Neural cell (in vitro differentiated cells): ENCODE measurements around the gene WWC1. TPM values are rescaled to one million over a fixed set of nuclear protein-coding genes. Genes with fewer than 3 reads are reported as not detected.

ENCODE experiments used
- H2AFZ ChIP-seq: fragments of 200-600, 300-800 bp; sonication (generic), shearing (Covaris generic); 2 replicates; pipeline ENCODE4 v1.6.0; 2014; ENCODE audit warnings: low read depth, mild to moderate bottlenecking, antibody characterized with exemption, low read length, moderate library complexity
- H3F3A ChIP-seq: fragments of 200-600 bp; shearing (Covaris generic); 2 replicates; pipeline ENCODE4 v1.6.1; 2016; ENCODE audit warnings: mild to moderate bottlenecking, moderate library complexity, mixed read lengths, antibody characterized with exemption, low read length; ENCODE audit not compliant: insufficient read depth, poor library complexity, severe bottlenecking
- H3K27ac ChIP-seq: fragments of 200-600, 300-800 bp; sonication (generic), shearing (Covaris generic); 2 replicates; pipeline ENCODE4 v1.5.1; 2014; ENCODE audit warnings: mild to moderate bottlenecking, low read length, moderate library complexity
- H3K27me3 ChIP-seq: fragments of 300-800, 200-600 bp; sonication (generic), shearing (Covaris generic); 2 replicates; pipeline ENCODE4 v1.6.0; 2014; ENCODE audit warnings: mild to moderate bottlenecking, low read depth, low read length, moderate library complexity; ENCODE audit not compliant: insufficient read depth
- H3K36me3 ChIP-seq: fragments of 300-800, 200-600 bp; sonication (generic), shearing (Covaris generic); 2 replicates; pipeline ENCODE4 v1.5.1; 2014; ENCODE audit warnings: mild to moderate bottlenecking, antibody characterized with exemption, low read length, moderate library complexity; ENCODE audit not compliant: insufficient read depth
- H3K4me2 ChIP-seq: fragments of 300-800, 200-600 bp; sonication (generic), shearing (Covaris generic); 2 replicates; pipeline ENCODE4 v1.6.0; 2014; ENCODE audit warnings: mild to moderate bottlenecking, low read length
- H3K4me3 ChIP-seq: fragments of 300-800, 200-600 bp; sonication (generic), shearing (Covaris generic); 2 replicates; pipeline ENCODE4 v1.5.1; 2014; ENCODE audit warnings: mild to moderate bottlenecking, low read length, moderate library complexity
- H3K79me2 ChIP-seq: fragments of 200-600 bp; shearing (Covaris generic); replicated peaks from 2 replicates; pipeline ENCODE4 v1.6.0; 2014; ENCODE audit warnings: mild to moderate bottlenecking, low read length, moderate library complexity; ENCODE audit not compliant: insufficient read depth
- H3K9ac ChIP-seq: fragments of 300-800, 200-600 bp; sonication (generic), shearing (Covaris generic); 2 replicates; pipeline ENCODE4 v1.6.1; 2016; ENCODE audit warnings: mild to moderate bottlenecking, low read length, mixed read lengths
- H3K9me2 ChIP-seq: fragments of 200-600 bp; shearing (Covaris generic); 2 replicates; pipeline ENCODE4 v1.6.1; 2016; ENCODE audit warnings: mild to moderate bottlenecking, low read length, mixed read lengths; ENCODE audit not compliant: insufficient read depth
- H3K9me3 ChIP-seq: fragments of 200-600, 300-800 bp; sonication (generic), shearing (Covaris generic); 2 replicates; pipeline ENCODE4 v1.6.1; 2016; ENCODE audit warnings: mild to moderate bottlenecking, mixed run types, low read length, moderate library complexity, mixed read lengths
- H4K20me1 ChIP-seq: fragments of 200-600 bp; shearing (Covaris generic); 2 replicates; pipeline ENCODE4 v1.6.1; 2016; ENCODE audit warnings: mild to moderate bottlenecking, mixed run types; ENCODE audit not compliant: insufficient read depth
- EP300 ChIP-seq: fragments of 450-650 bp; conservative IDR thresholded peaks from 2 replicates; pipeline ENCODE4 v1.6.1; 2014; ENCODE audit warnings: antibody characterized with exemption, mild to moderate bottlenecking, moderate library complexity; ENCODE audit not compliant: poor library complexity, severe bottlenecking
- EZH2 ChIP-seq: fragments of 200-600, 300-800 bp; shearing (Covaris generic), sonication (generic); IDR thresholded peaks from 2 replicates; pipeline ENCODE4 v1.6.1; 2014; ENCODE audit warnings: antibody characterized with exemption, low read length, borderline replicate concordance, mild to moderate bottlenecking; ENCODE audit not compliant: insufficient read depth, poor library complexity, severe bottlenecking
- MXI1 ChIP-seq: fragments of 450-650 bp; conservative IDR thresholded peaks from 2 replicates; pipeline ENCODE4 v1.6.1; 2014; ENCODE audit warnings: antibody characterized with exemption, mild to moderate bottlenecking; ENCODE audit not compliant: poor library complexity, severe bottlenecking
- POLR2AphosphoS5 ChIP-seq: IDR thresholded peaks from 2 replicates; pipeline ENCODE4 v1.6.1; 2012
- RAD21 ChIP-seq: fragments of 450-650 bp; conservative IDR thresholded peaks from 2 replicates; pipeline ENCODE4 v1.6.1; 2014; ENCODE audit warnings: antibody characterized with exemption, mild to moderate bottlenecking, moderate library complexity
- SMC3 ChIP-seq: fragments of 450-650 bp; conservative IDR thresholded peaks from 2 replicates; pipeline ENCODE4 v1.6.1; 2014; ENCODE audit warnings: antibody characterized with exemption, mild to moderate bottlenecking, moderate library complexity; ENCODE audit not compliant: poor library complexity
- TAF1 ChIP-seq: IDR thresholded peaks from 2 replicates; pipeline ENCODE4 v1.6.1; 2012; ENCODE audit warnings: low read depth
- polyA plus RNA-seq: library from polyadenylated mRNA; depleted of rRNA; stranded (reverse); fragments of >200 nt; gene quantifications from 2 replicates; pipeline ENCODE4 v1.2.3, GENCODE V29; 2014
- TF ChIP-seq, protein P1 (sequence below): fragments of 450-650 bp; IDR thresholded peaks from 2 replicates; pipeline ENCODE4 v1.5.1; 2014; ENCODE audit warnings: antibody characterized with exemption, mild to moderate bottlenecking, moderate library complexity; ENCODE audit not compliant: poor library complexity, severe bottlenecking
- TF ChIP-seq, protein P2 (sequence below): IDR thresholded peaks from 2 replicates; pipeline ENCODE4 v1.6.1; 2012; ENCODE audit warnings: borderline replicate concordance

WWC1 gene
- polyA plus RNA-seq, 1 donor from 2014 or later, result 0.97 TPM

DNA sequence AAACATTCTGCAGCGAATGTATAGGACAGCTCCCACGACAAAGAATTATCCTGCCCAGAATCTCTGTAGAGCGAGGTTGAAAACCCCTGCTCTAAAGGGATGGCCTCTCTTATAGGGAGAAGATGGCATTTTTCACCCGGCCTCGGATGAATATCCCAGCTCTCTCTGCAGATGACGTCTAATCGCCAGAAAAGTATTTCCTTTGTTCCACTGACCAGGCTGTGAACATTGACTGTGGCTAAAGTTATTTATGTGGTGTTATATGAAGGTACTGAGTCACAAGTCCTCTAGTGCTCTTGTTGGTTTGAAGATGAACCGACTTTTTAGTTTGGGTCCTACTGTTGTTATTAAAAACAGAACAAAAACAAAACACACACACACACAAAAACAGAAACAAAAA lies 177.4 kb downstream of the WWC1 start:
- TF ChIP-seq SMC3 (no peak), MXI1 (no peak), RAD21 (no peak), EP300 (no peak), POLR2AphosphoS5 (no peak), EZH2 (no peak), TAF1 (no peak)
- TF ChIP-seq, protein P1, sequence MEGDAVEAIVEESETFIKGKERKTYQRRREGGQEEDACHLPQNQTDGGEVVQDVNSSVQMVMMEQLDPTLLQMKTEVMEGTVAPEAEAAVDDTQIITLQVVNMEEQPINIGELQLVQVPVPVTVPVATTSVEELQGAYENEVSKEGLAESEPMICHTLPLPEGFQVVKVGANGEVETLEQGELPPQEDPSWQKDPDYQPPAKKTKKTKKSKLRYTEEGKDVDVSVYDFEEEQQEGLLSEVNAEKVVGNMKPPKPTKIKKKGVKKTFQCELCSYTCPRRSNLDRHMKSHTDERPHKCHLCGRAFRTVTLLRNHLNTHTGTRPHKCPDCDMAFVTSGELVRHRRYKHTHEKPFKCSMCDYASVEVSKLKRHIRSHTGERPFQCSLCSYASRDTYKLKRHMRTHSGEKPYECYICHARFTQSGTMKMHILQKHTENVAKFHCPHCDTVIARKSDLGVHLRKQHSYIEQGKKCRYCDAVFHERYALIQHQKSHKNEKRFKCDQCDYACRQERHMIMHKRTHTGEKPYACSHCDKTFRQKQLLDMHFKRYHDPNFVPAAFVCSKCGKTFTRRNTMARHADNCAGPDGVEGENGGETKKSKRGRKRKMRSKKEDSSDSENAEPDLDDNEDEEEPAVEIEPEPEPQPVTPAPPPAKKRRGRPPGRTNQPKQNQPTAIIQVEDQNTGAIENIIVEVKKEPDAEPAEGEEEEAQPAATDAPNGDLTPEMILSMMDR, result no peak
- TF ChIP-seq, protein P2, sequence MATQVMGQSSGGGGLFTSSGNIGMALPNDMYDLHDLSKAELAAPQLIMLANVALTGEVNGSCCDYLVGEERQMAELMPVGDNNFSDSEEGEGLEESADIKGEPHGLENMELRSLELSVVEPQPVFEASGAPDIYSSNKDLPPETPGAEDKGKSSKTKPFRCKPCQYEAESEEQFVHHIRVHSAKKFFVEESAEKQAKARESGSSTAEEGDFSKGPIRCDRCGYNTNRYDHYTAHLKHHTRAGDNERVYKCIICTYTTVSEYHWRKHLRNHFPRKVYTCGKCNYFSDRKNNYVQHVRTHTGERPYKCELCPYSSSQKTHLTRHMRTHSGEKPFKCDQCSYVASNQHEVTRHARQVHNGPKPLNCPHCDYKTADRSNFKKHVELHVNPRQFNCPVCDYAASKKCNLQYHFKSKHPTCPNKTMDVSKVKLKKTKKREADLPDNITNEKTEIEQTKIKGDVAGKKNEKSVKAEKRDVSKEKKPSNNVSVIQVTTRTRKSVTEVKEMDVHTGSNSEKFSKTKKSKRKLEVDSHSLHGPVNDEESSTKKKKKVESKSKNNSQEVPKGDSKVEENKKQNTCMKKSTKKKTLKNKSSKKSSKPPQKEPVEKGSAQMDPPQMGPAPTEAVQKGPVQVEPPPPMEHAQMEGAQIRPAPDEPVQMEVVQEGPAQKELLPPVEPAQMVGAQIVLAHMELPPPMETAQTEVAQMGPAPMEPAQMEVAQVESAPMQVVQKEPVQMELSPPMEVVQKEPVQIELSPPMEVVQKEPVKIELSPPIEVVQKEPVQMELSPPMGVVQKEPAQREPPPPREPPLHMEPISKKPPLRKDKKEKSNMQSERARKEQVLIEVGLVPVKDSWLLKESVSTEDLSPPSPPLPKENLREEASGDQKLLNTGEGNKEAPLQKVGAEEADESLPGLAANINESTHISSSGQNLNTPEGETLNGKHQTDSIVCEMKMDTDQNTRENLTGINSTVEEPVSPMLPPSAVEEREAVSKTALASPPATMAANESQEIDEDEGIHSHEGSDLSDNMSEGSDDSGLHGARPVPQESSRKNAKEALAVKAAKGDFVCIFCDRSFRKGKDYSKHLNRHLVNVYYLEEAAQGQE, result no peak
- H3K36me3 ChIP-seq, result no peaks in the 10 kb centered on the region
- no peaks in the 10 kb centered on the region for H4K20me1 ChIP-seq
- no peaks in the 10 kb centered on the region for H3F3A ChIP-seq
- no peaks in the 10 kb centered on the region for H3K9me2 ChIP-seq
- H3K9me3 ChIP-seq, result no peaks in the 10 kb centered on the region
- no peak overlapping the region for H2AFZ ChIP-seq
- H3K79me2 ChIP-seq, result no peaks in the 10 kb centered on the region
- H3K27ac ChIP-seq, result no peak overlapping the region
- H3K4me3 ChIP-seq, result no peak overlapping the region
- H3K4me2 ChIP-seq, result no peak overlapping the region
- H3K27me3 ChIP-seq, result no peaks in the 10 kb centered on the region
- H3K9ac ChIP-seq, result no peak overlapping the region

DNA sequence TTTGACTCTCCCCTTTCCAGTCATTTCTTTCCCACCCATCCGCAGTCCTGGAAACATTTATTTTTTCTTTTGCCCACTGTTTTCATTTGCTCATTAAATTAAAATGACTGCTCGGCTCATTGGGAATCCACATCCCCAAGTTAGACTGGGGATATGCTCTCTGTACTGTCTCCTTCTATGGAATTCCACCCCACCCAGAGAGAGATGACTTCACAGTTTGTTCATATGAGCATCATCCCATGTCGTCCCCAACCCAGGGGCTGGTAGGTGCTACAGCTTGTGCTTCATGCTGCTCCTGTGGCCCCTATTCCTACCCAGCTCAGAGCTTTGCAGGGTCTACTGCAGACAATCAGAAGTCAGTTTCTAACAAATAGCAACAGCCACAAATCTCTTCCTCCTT lies 178.4 kb downstream of the WWC1 start:
- Histone ChIP-seq H3K4me2 (no peak overlapping the region), H4K20me1 (no peaks in the 10 kb centered on the region), H2AFZ (no peak overlapping the region), H3K9ac (no peak overlapping the region), H3K79me2 (no peaks in the 10 kb centered on the region), H3K27ac (no peak overlapping the region), H3K36me3 (no peaks in the 10 kb centered on the region), H3K4me3 (no peak overlapping the region), H3K9me2 (no peaks in the 10 kb centered on the region), H3F3A (no peaks in the 10 kb centered on the region), H3K27me3 (no peaks in the 10 kb centered on the region), H3K9me3 (no peaks in the 10 kb centered on the region)
- no peak for TF ChIP-seq EZH2
- TF ChIP-seq, protein P2, result no peak
- TF ChIP-seq EP300, result no peak
- TF ChIP-seq POLR2AphosphoS5, result no peak
- TF ChIP-seq, protein P1, result no peak
- no peak for TF ChIP-seq RAD21
- no peak for TF ChIP-seq MXI1
